ENCODE data around the gene KCNH1. TPM values are rescaled to one million over a fixed set of nuclear protein-coding genes. Genes with fewer than 3 reads are reported as not detected.

The KCNH1 gene
- total and polyA plus RNA-seq, 2 experiments from 2014 or later, result 0.28 TPM; not detected in 1

DNA sequence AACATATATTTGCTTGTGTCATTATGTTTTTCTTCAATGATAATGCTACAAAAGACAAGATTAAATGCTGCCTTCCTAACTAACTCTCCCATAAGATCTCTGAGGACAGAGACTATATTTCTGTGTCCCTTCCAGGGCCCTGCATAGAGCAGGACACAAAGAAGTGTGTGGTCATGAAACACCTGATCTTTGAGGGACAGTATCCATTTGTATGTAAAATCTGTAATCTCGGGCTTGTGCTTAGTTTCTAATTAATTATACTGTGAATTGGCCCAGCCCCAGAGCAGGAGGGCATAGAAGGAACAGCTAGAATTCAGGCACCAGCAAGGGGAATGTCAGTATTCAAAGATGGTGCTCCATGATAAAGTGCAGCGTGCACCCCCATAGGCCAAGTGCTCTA lies 430.4 kb downstream of the KCNH1 start (continued):
- TF ChIP-seq EZH2phosphoT487 (IDR thresholded peaks at IDR 0.05; ENCODE audit: unreplicated experiment) (no peak), EZH2 (IDR thresholded peaks at IDR 0.05; ENCODE audit: low read depth, unreplicated experiment) (no peak), REST (IDR thresholded peaks at IDR 0.05; ENCODE audit: unreplicated experiment) (no peak)
- TF ChIP-seq, protein P1, sequence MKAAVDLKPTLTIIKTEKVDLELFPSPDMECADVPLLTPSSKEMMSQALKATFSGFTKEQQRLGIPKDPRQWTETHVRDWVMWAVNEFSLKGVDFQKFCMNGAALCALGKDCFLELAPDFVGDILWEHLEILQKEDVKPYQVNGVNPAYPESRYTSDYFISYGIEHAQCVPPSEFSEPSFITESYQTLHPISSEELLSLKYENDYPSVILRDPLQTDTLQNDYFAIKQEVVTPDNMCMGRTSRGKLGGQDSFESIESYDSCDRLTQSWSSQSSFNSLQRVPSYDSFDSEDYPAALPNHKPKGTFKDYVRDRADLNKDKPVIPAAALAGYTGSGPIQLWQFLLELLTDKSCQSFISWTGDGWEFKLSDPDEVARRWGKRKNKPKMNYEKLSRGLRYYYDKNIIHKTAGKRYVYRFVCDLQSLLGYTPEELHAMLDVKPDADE (IDR thresholded peaks at IDR 0.05), result no peak

GRCh38 chr1:210702506-210702905 lies 431.4 kb downstream of the KCNH1 start:
- no peak for TF ChIP-seq ZNF331 (CRISPR knock-in tag; IDR thresholded peaks at IDR 0.05; ENCODE audit: low read depth)
- no peak for TF ChIP-seq CREB1 (CRISPR knock-in tag; IDR thresholded peaks at IDR 0.05; ENCODE audit: low read depth)
- no peak for TF ChIP-seq EZH2phosphoT487 (IDR thresholded peaks at IDR 0.05; ENCODE audit: unreplicated experiment)
- H3K27me3 ChIP-seq (ENCODE audit: insufficient read depth), result no peaks in the 10 kb centered on the region
- no peak overlapping the region for H2AFZ ChIP-seq
- H3K36me3 Mint-ChIP-seq (ENCODE audit: low read depth), result no peaks in the 10 kb centered on the region; the same call in 2 of the 3 replicates
- peaks cover 16% of the 10 kb centered on the region for H3K4me1 Mint-ChIP-seq
- H3K79me2 ChIP-seq (replicated peaks; ENCODE audit: insufficient read depth), result no peaks in the 10 kb centered on the region
- H4K20me1 ChIP-seq (replicated peaks; ENCODE audit: insufficient read depth), result no peaks in the 10 kb centered on the region
- H3K27me3 Mint-ChIP-seq (ENCODE audit: insufficient read depth, low read depth, poor library complexity), result peaks cover 3% of the 10 kb centered on the region
- no peak overlapping the region for H3K27ac ChIP-seq (ENCODE audit: low read depth)
- ATAC-seq (peak; percentile 89), DNase-seq (ENCODE audit: low spot score) (peak; percentile 27)
- H3K27ac Mint-ChIP-seq, result no peak overlapping the region
- no peak overlapping the region for H3K4me3 Mint-ChIP-seq
- no peak overlapping the region for H3K4me3 ChIP-seq
- H3K9me3 Mint-ChIP-seq, result peaks cover 4% of the 10 kb centered on the region; the same call in 2 of the 3 replicates
- no peaks in the 10 kb centered on the region for H3F3A ChIP-seq (replicated peaks; ENCODE audit: low read depth)
- H3K4me2 ChIP-seq, result no peak overlapping the region
- H3K9me2 ChIP-seq (ENCODE audit: insufficient read depth), result no peaks in the 10 kb centered on the region
- H3K36me3 ChIP-seq (ENCODE audit: insufficient read depth), result no peaks in the 10 kb centered on the region
- H3K4me1 ChIP-seq (ENCODE audit: insufficient read depth), result no peaks in the 10 kb centered on the region; the same call in 1 of the 2 replicates

DNA sequence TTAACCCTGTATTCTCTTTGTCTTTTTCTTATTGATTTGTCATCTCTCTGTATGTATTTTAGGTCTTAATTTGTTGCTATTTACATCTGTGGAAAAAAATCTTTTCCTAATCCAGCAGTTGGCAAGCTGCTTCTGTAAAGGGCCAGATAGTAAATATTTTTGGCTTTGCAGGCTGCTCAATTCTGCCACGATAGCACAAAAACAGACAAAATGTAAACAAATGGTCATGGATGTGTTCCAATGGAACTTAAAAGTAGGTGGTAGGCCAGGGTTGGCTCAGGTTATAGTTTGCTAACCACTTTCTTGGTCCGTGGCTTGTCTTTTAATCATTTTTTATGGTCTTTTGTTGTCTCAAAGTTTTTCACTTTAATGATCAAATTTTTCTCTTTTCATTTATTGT lies 433.4 kb downstream of the KCNH1 start:
- Histone ChIP-seq H3K36me3 (ENCODE audit: insufficient read depth) (no peaks in the 10 kb centered on the region), H3K27me3 (ENCODE audit: insufficient read depth) (no peaks in the 10 kb centered on the region), H3K27ac (ENCODE audit: low read depth) (no peak overlapping the region), H4K20me1 (replicated peaks; ENCODE audit: insufficient read depth) (no peaks in the 10 kb centered on the region), H3K9me2 (ENCODE audit: insufficient read depth) (no peaks in the 10 kb centered on the region), H3F3A (replicated peaks; ENCODE audit: low read depth) (no peaks in the 10 kb centered on the region), H2AFZ (no peak overlapping the region), H3K4me3 (no peak overlapping the region), H3K4me1 (ENCODE audit: insufficient read depth) (no peaks in the 10 kb centered on the region; the same call in 1 of the 2 replicates), H3K79me2 (replicated peaks; ENCODE audit: insufficient read depth) (no peaks in the 10 kb centered on the region), H3K4me2 (no peak overlapping the region)
- H3K27me3 Mint-ChIP-seq (ENCODE audit: insufficient read depth, low read depth, poor library complexity), result peaks cover 3% of the 10 kb centered on the region
- DNase-seq (ENCODE audit: low spot score) (no peak), ATAC-seq (no peak)
- H3K36me3 Mint-ChIP-seq (ENCODE audit: low read depth), result no peaks in the 10 kb centered on the region; the same call in 2 of the 3 replicates
- no peak overlapping the region for H3K27ac Mint-ChIP-seq
- peaks cover 12% of the 10 kb centered on the region; the same call in 2 of the 3 replicates for H3K4me1 Mint-ChIP-seq
- no peak overlapping the region for H3K4me3 Mint-ChIP-seq
- peaks cover 4% of the 10 kb centered on the region; the same call in 2 of the 3 replicates for H3K9me3 Mint-ChIP-seq
- TF ChIP-seq ZNF114 (CRISPR knock-in tag; IDR thresholded peaks at IDR 0.05), result no peak
- TF ChIP-seq, protein P2, sequence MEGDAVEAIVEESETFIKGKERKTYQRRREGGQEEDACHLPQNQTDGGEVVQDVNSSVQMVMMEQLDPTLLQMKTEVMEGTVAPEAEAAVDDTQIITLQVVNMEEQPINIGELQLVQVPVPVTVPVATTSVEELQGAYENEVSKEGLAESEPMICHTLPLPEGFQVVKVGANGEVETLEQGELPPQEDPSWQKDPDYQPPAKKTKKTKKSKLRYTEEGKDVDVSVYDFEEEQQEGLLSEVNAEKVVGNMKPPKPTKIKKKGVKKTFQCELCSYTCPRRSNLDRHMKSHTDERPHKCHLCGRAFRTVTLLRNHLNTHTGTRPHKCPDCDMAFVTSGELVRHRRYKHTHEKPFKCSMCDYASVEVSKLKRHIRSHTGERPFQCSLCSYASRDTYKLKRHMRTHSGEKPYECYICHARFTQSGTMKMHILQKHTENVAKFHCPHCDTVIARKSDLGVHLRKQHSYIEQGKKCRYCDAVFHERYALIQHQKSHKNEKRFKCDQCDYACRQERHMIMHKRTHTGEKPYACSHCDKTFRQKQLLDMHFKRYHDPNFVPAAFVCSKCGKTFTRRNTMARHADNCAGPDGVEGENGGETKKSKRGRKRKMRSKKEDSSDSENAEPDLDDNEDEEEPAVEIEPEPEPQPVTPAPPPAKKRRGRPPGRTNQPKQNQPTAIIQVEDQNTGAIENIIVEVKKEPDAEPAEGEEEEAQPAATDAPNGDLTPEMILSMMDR (conservative IDR thresholded peaks at IDR 0.05; ENCODE audit: low read depth in 2 of 2), result no peak
- TF ChIP-seq, protein P1 (IDR thresholded peaks at IDR 0.05), result no peak

Measured in GM23338 (cell line).